Peyer's patch (tissue), 4 donors: Measurements from ENCODE around the gene GIPC1. TPM values are rescaled to one million over a fixed set of nuclear protein-coding genes. Genes with fewer than 3 reads are reported as not detected.

Source experiments
- DNase-seq, 3 donors: peaks; one replicate each; pipeline ENCODE4 v3.0.0-alpha.2; 2017 to 2019
- H3K27ac ChIP-seq, 4 donors: fragments of 200-600 bp; sonication (generic); one replicate each; pipeline ENCODE4 v1.5.1; 2016 to 2019
- H3K27me3 ChIP-seq, 2 donors: fragments of 200-600 bp; sonication (generic); one replicate each; pipeline ENCODE4 v1.5.1; 2019
- H3K36me3 ChIP-seq, 3 donors: fragments of 200-600 bp; sonication (generic); one replicate each; pipeline ENCODE4 v1.5.1; 2016 to 2019
- H3K4me1 ChIP-seq, 4 donors: fragments of 200-600 bp; sonication (generic); one replicate each; pipeline ENCODE4 v1.5.1; 2016 to 2019
- H3K4me3 ChIP-seq, 4 donors: fragments of 200-600 bp; sonication (generic); 1 replicate in 3 of 4; 2 replicates in 1 of 4; pipeline ENCODE4 v1.5.1; 2016 to 2019; ENCODE audit warnings: mild to moderate bottlenecking in 1 of 4
- H3K9me3 ChIP-seq, 4 donors: fragments of 200-600 bp; sonication (generic); one replicate each; pipeline ENCODE4 v1.5.1; 2016 to 2019; ENCODE audit warnings: mild to moderate bottlenecking in 1 of 4
- CTCF ChIP-seq, 6 experiments: fragments of 450-650 bp in 4 of 6; fragments of 200-600 bp in 2 of 6; sonication (generic) in 1 of 6; IDR thresholded peaks; one replicate each; pipeline ENCODE4 v1.5.1; 2017 to 2019; ENCODE audit warnings: antibody characterized with exemption in 6 of 6, mild to moderate bottlenecking in 3 of 6, moderate library complexity in 1 of 6
- POLR2A ChIP-seq, 2 donors: fragments of 450-650 bp; IDR thresholded peaks; one replicate each; pipeline ENCODE4 v1.5.1; 2017; ENCODE audit warnings: antibody characterized with exemption in 2 of 2, mild to moderate bottlenecking in 2 of 2, moderate library complexity in 2 of 2
- total RNA-seq, 4 donors: library from RNA; depleted of rRNA; stranded (reverse); fragments of >200 nt; gene quantifications; one replicate each; pipeline ENCODE4 v1.1.0, GENCODE V29; 2016

The GIPC1 gene
- total RNA-seq, 4 donors from 2014 or later: 45.8 to 68.5 (median 65.2) TPM

DNA sequence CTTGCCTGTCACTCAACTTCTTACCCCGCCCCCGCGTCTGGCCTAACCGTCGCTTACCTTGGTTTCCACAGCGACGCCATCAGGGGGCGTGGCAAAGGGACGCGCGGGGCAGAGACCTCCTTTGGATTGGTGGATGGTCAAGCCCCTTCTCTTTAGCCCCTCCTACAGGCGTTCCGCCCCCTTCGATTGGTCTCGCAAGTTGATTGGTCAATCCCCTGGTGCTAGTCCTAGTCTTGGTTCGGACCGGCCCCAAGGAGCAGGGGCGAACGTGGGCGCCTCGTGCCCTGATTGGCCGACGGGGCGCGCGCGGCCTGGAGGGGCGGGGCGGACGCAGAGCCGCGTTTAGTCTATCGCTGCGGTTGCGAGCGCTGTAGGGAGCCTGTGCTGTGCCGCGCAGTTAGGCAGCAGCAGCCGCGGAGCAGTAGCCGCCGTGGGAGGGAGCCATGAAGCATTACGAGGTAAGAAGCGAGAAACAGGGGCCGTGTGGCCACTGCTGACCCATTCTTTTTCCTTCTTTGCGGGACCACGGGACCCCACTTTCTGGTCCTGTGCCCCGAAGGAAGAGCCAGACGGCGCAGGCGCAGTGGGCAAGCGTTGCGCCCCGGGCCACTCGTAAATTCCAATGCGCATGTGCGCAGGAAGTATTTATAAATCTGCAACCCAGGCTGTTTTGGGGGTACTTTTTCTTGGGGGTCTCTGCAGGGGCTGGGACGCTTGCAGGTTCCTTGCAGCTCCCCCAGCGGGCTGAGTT is 33.5 kb upstream of the GIPC1 start, which contains the start of gene TECR:
Gene TECR, plus strand, starts transcription at position 341 of the 751 bp plus-strand sequence. Its CDS starts 103 bp downstream, at position 444.
- Histone ChIP-seq H3K4me1 (peaks cover 0 to 25% (median 2%) of the 10 kb centered on the region in 4 donors), H3K9me3 (no peaks in the 10 kb centered on the region), H3K27ac (peak within 1 kb of the TSS; percentile 92 to 98 (median 96)), H3K27me3 (no peaks in the 10 kb centered on the region), H3K4me3 (peak within 1 kb of the TSS; percentile 64 to 88 (median 74)), H3K36me3 (no peaks in the 10 kb centered on the region)
- peak; percentile 100 for DNase-seq
- peak; percentile 99 for TF ChIP-seq POLR2A (IDR thresholded peaks at IDR 0.05)
- TF ChIP-seq CTCF (IDR thresholded peaks at IDR 0.05): peak in 1 of 6 experiments; percentile 18

DNA sequence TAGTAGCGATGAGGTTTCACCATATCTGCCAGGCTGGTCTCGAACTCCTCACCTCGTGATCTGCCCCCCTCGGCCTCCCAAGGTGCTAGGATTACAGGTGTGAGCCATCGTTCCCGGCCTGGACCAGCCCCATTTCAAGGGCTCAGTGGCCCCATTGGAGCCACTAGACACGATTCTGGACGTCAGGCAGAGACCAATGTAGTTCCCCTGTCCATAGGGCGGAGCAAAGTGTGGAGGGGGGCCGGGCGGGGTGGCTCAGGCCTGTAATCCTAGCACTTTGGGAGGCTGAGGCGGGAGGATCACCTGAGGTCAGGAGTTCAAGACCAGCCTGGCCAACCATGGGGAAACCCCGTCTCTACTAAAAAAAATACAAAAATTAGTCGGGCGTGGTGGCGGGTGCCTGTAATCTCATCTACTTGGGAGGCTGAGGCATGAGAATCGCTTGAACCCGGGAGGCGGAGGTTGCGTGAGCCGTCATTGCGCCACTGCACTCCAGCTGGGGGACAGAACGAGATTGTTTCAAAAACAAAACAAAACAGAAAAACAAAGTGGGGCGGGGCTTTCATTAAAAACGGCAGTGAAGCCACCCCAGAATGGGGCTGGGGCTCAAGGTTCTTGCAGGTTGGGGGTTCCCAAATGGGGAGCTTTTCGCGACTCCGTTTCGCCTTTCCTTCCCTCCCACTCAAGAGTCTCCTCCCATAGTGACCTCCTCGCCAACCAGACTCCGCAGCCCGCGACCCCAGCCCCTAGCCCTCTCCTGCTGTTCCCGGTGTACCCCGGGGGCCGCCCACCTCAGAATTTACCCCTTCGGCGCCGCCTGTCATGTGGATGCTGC is 32.7 kb upstream of the GIPC1 start:
- peak overlapping the region; percentile 52 to 77 (median 70) for H3K4me3 ChIP-seq
- DNase-seq: no peak

DNA sequence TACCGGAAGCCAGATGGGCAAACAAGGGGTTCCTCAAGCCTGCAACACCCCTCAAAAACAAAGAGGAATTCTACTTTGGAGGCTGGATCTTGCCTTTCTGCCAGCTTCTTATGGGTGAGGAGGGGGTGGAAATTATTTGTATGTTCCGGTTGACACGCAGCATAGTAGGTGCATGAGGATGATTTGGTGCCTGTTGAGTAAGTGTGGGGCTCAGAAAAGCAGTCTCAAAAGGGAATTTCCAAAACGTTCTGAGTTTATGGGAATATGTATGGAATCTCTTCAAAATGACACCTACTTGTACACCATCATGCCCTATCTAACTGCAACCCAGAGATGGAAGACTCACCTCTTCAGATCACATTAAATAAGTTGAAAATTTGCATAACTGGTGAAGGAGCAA is 30.5 kb upstream of the GIPC1 start:
- DNase-seq: no peak
- H3K9me3 ChIP-seq: no peaks in the 10 kb centered on the region
- peaks cover 0 to 23% (median 5%) of the 10 kb centered on the region in 4 donors for H3K4me1 ChIP-seq
- H3K4me3 ChIP-seq: no peak overlapping the region
- H3K36me3 ChIP-seq: no peaks in the 10 kb centered on the region
- no peak overlapping the region for H3K27ac ChIP-seq
- TF ChIP-seq CTCF (IDR thresholded peaks at IDR 0.05): no peak
- no peak for TF ChIP-seq POLR2A (IDR thresholded peaks at IDR 0.05)
- H3K27me3 ChIP-seq: no peaks in the 10 kb centered on the region

More for the DNA sequence above, 32.7 kb upstream of the GIPC1 start:
- no peaks in the 10 kb centered on the region for H3K9me3 ChIP-seq
- H3K36me3 ChIP-seq: no peaks in the 10 kb centered on the region
- H3K27ac ChIP-seq: peak overlapping the region; percentile 56 to 98 (median 96)
- peaks cover 0 to 25% (median 2%) of the 10 kb centered on the region in 4 donors for H3K4me1 ChIP-seq
- H3K27me3 ChIP-seq: no peaks in the 10 kb centered on the region
- TF ChIP-seq CTCF (IDR thresholded peaks at IDR 0.05) (no peak), POLR2A (IDR thresholded peaks at IDR 0.05) (no peak)

- TF ChIP-seq CTCF (IDR thresholded peaks at IDR 0.05) (no peak), POLR2A (IDR thresholded peaks at IDR 0.05) (no peak)
- Histone ChIP-seq H3K27me3 (no peaks in the 10 kb centered on the region), H3K4me3 (no peak overlapping the region), H3K9me3 (no peaks in the 10 kb centered on the region), H3K4me1 (peaks cover 0 to 19% (median 5%) of the 10 kb centered on the region in 4 donors), H3K27ac (no peak overlapping the region), H3K36me3 (no peaks in the 10 kb centered on the region)
- DNase-seq: no peak
Measured at GRCh38 chr19:14525729-14526128, 29.8 kb upstream of the GIPC1 start.

GRCh38 chr19:14520543-14520942 is 24.6 kb upstream of the GIPC1 start:
- peaks cover 0 to 32% (median 15%) of the 10 kb centered on the region in 4 donors for H3K4me1 ChIP-seq
- H3K27ac ChIP-seq: no peak overlapping the region
- no peak for DNase-seq
- TF ChIP-seq CTCF (IDR thresholded peaks at IDR 0.05) (no peak), POLR2A (IDR thresholded peaks at IDR 0.05) (no peak)
- no peak overlapping the region for H3K4me3 ChIP-seq
- no peaks in the 10 kb centered on the region for H3K27me3 ChIP-seq
- peaks cover 0 to 8% (median 0%) of the 10 kb centered on the region in 3 donors for H3K36me3 ChIP-seq
- H3K9me3 ChIP-seq: no peaks in the 10 kb centered on the region
